HG03103 (cell line): ENCODE results near the gene SLC17A9.
A peak's percentile ranks its signal among the peaks of the same experiment; 100 is the strongest.

Experiments used
- ATAC-seq: cut with Tn5 transposase; IDR thresholded peaks from one replicate; pipeline ENCODE4 v1.9.1; 2021; ENCODE audit warnings: low read depth; ENCODE audit not compliant: unreplicated experiment

The SLC17A9 gene

GRCh38 chr20:62966212-62967148, 14.0 kb downstream of the SLC17A9 start:
- ATAC-seq, result no peak

GRCh38 chr20:62967149-62967501, 14.6 kb downstream of the SLC17A9 start:
- ATAC-seq, result no peak

GRCh38 chr20:62967628-62968351, 15.3 kb downstream of the SLC17A9 start:
- ATAC-seq, result no peak

GRCh38 chr20:62968378-62969178, 16.1 kb downstream of the SLC17A9 start:
- no peak for ATAC-seq

GRCh38 chr20:62969179-62969760, 16.8 kb downstream of the SLC17A9 start:
- ATAC-seq, result no peak

- no peak for ATAC-seq
These were observed 17.4 kb downstream of the SLC17A9 start for GRCh38 chr20:62969939-62970306.

- ATAC-seq, result no peak
These were observed 18.1 kb downstream of the SLC17A9 start for GRCh38 chr20:62970307-62971210.

GRCh38 chr20:62971211-62971949, 18.9 kb downstream of the SLC17A9 start:
- no peak for ATAC-seq

GRCh38 chr20:62971950-62972844, 19.7 kb downstream of the SLC17A9 start:
- ATAC-seq, result peak; percentile 64

GRCh38 chr20:62972845-62973745, 20.6 kb downstream of the SLC17A9 start:
- no peak for ATAC-seq

- no peak for ATAC-seq
These were observed 22.8 kb downstream of the SLC17A9 start for GRCh38 chr20:62975251-62975760.

GRCh38 chr20:62975812-62976508, 23.5 kb downstream of the SLC17A9 start:
- ATAC-seq, result no peak

- ATAC-seq, result no peak
These were observed 24.4 kb downstream of the SLC17A9 start for GRCh38 chr20:62976886-62977285.

GRCh38 chr20:62977613-62978560, 25.4 kb downstream of the SLC17A9 start:
- peak; percentile 54 for ATAC-seq

- no peak for ATAC-seq
These were observed 26.0 kb downstream of the SLC17A9 start for GRCh38 chr20:62978561-62978943.
